M059J (cell line): ENCODE measurements around the gene RASAL3. TPM values are rescaled to one million over a fixed set of nuclear protein-coding genes. Genes with fewer than 3 reads are reported as not detected.

Experiments
- DNase-seq: peaks from one replicate; pipeline ENCODE4 v3.0.0-alpha.2; 2012; ENCODE audit warnings: low read depth
- total RNA-seq: library from RNA; depleted of rRNA; stranded (reverse); fragments of >200 nt; shearing (Covaris generic); gene quantifications from 2 replicates; pipeline ENCODE4 v1.2.3, GENCODE V29; 2014

RASAL3 gene
- total RNA-seq, 1 experiment from 2014 or later, result 0.05 TPM

DNA sequence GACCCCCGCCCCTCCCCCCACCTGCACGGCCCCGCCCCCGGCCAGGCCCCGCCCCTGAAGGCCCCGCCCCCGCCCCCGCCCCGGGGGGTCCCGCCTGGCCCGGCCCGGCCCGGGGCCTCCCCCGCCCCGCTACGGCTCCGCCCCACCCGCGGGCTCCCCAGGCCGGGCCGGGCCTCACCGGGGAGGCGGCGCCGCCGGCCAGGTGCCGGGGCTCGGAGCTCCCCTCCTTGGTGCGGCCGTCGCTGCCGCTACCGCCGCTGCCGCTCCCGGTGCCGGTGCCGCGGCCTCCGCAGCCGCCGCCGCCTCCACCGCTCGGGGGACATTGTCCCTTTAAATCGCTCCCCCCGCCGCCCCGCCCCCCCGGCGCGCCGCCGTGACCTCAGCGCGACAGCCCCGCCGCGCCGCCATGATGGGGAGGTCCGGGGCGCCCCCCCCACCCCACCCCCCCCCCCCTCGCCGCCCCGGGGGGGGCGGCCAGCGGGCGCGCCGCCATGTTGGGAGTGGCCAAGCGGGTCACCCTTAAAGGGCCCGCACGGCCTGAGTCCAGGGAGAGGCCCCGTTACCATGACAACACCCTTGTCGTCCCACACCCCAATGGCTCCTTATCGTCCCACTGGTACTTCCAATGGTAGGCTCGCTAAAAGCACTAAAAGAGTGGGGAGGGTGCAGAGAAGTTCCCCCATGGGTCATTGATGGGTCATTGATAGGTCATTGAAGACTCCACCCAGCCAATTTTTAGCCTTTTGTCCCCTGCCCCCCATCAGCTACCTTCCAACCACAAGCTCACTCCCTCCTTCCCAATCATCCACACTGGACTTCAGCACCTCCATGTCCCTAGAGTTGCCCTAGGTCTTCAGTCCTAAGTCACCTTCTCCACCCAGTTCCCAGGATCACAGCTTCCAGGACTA lies 14.5 kb downstream of the RASAL3 start, which contains the start of gene WIZ:
WIZ (minus strand) TSS at position 337 of the 908 bp plus-strand sequence. CDS start 1,649 bp downstream, outside the sequence.
- peak; percentile 70 for DNase-seq

DNA sequence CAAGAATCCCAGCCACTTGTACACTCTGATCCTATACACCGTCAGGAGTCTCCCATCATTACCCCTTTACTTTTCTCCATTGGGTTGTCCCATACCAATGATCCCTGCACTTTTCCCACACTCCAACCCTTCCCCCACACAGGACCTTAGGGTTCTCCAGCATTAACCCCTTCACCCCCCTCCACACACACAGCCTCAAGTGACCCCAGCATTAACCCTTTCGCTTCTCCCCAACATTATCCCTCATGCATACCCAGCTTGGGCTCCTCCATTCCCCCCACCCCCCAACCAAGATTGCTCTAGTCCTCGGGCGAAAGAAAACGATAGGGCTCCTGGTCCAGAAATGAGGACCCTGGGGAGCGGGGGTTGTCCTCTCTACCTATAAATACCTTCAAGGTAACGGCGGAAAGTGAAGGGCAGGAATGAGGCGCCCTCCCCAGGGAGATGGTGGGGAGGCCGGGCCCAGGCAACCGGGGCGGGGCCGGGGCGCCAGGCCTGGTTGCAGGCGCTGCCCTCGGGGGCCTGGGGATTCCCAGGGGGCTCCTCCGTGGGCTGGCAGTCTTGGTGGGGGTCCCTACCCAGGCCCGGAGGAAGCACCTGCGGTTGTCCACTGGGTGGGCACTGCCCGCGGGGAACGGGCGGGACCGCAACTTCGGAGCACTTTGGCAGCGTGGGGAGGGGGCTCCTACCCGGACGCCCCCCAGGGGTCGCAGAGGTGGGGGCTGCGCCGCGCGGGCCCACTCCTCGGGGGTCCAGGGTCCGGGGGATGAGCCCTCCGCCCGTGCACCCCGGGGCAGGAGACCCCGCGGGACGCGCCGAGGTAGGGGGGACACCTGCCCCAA lies 15.3 kb downstream of the RASAL3 start:
- DNase-seq, result peak; percentile 40

DNA sequence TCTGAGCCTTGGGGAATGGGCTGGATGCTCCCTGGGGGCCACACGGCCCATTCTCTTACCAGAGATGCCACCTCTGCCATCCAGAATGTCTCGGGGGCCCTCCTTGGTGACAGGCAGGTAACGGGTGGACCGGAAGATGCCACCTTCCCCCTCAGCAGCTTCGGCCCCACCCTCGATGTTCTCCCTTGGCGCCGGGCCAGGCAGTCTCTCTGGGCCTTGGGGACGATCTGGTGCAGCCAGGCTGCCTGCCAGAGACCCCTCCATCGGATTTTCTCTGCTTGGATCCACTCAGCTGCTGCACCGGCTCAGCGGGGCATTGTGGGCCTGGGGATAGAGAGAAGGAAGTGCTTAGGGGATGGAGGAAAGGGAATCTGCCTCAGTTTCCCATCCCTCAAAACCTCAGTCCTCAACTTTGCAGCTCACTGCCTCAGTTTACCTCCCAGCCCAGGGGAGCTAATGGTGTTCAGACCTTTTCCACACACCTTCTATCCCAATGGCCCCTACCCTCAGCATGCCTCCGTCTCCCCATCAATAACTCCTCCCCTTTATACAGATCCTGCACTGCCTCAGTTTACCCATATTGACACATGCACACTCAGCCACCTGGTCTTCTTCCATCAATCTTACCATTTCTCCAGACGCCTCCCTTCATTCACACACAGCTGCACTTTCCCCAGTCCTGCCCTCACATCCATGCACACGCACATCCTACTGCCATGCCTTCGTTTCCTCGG lies 16.1 kb downstream of the RASAL3 start:
- DNase-seq, result no peak

DNA sequence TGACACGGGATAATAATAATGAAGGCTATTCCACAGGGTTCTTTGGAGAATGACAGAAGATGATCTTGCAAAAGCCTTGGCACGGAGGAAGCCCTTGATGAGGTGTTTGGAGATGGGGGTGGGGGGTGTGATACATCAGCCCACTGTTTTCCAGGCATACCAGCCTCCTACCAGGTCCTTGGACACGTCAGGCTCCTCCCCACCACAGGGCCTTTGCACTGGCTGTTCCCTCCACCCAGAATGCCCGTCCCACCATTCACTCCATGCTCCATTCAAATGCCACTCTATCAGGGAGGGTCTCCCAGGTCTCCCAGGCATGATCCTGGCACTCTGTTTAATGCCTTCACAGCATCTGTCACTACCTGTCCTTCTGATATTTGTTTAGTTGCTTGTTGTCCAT lies 17.3 kb downstream of the RASAL3 start:
- no peak for DNase-seq

DNA sequence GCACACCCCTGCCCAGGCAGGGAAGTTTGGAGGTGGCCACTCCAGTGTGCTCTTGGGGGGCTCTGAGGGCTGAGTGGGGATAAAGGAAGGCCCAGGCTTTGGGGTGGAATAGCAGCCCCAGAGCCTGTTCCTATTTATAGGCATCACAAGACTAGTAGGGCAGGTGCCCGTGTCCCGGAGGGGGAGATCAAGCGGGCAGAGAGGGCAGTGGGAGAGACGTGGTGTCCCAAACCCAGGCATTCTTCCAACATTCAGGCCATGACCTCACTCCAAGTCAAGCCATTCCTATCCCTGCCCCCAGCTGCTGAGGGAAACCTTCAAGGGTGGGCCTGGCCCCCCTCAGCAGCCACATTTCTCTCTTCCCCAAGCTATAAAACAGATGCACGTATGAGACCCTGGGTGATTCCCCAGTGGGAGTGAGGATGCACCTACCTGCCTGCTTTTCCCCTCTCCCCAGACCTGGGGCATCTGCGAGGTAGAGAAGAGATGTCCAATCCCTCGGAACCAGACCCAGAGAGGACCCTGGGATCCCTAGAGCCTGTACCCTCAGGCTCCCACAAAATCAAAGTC lies 18.5 kb downstream of the RASAL3 start:
- no peak for DNase-seq

DNA sequence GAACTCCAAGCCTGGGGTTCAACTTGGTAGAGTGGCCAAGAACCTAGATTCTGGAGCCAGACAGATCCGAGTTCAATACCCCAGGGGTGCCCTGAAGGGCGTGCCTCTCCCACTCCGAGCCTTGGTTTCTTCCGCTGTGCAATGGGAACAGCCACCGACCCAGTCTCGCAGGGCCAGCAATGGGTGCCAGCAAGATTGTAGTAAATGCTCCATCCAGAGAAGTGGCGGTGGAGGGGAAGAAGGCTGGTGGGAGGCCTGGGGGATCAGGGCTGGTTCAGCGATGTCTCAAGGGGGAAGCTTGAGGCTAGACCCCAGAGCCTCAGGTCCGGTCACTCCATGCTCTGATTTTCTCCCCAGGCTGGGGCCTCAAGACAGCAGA lies 19.1 kb downstream of the RASAL3 start:
- no peak for DNase-seq

DNA sequence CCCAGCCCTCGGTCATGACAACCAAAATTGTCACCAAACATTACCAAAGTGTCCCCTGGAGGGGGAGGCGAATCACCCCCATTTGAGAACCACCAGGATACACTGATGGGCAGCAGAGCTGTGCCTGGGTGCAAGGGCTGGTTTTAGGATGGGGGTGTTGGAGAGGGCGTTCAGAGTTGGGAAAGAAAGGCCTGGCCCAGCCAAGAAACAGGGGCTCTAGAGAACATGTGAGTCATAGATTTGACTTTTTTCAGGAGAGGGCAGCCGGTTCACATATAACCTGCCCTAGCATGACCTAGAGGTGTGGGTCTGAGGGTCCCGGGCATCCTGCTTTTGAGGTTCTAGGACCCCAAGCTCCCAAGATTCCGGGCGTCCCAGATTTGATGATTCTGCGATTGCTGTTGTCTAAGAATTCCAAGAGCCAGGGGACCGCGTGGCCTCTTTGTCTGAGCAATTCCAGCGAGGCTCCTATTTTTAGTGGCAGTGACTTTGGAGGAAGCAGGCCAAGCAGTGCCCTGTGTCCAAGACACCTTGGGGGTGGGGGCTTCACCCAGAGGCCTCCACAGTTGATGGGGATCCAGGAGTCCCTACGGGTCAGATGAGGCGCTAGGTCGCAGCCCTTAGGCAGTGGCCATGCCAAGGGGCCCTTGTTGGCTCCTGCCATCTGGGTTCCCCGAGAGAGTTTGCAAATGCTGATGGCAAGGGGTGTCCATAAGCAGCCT lies 19.7 kb downstream of the RASAL3 start:
- no peak for DNase-seq

DNA sequence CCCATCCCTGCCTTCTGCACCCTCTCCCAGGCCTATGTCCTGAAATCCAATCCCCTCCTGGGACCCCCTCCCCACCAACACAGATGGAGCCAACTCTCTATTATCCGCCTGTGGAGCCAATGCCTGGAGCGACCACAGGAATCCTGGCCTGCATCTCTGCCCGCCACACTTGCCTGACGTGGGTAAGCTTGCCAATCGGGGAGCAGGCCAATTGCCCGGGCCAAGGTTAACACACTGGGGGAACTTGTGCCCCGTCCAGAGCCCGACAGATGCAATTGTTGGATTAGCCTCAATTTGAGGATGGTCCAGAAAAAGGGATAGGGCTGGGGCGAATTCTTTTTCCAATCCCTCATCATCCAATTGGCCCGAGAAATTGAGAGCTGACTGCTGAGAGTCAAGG lies 20.5 kb downstream of the RASAL3 start:
- no peak for DNase-seq

DNA sequence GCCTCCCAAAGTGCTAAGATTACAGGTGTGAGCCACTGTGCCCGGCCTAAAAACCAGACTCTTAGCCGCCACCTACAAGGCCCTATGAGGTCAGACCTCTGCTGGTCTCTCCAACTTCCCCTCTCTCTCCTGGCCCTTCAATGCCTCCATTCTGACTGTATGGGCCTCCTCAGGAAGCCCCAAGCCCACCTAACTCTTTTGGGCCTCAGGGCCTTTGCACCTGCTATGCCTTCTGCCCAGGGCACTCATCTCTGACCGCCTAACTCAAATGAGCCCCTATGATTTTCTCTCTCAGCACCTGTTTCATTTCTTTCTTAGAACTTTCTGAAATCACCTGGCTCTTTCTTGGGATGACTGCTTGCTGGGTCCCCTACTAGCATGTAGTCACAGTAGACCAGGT lies 21.0 kb downstream of the RASAL3 start:
- no peak for DNase-seq

DNA sequence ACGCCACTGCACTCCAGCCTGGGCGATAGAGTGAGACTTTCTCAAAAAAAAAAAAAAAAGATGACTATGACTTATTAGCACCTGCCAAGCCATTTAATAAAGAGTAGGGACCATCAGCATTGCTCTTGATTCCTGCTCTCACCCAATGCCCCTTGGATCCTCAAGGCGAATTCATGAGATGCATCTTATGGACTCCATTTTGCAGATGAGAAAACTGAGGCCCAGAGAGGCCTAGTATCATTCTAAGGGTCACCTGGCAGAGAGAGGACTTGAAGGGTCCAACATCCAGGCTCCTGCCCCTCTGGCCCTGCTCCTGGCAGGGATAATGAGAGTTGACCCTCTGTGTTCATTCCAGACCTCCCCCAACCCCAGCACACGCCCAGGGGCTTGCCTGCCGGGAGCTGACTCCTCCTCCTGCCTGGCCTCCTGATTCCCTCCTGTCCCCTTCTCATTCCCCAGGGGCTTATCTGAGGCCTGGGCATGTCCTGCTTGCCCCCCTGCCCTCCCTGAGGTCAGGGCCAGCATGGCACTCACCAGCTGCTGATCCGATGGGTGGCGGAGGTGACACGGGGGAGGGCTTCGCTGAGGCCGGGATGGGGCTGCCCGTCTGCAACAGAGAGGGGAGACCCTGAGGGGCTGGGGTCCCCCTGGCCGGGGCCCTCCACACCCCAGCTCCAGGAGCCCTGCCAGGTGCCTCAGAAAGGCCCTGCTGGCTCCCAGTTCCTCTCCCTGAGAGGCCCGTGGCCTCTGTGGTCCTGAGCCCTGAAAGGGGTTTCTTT lies 22.0 kb downstream of the RASAL3 start:
- no peak for DNase-seq

DNA sequence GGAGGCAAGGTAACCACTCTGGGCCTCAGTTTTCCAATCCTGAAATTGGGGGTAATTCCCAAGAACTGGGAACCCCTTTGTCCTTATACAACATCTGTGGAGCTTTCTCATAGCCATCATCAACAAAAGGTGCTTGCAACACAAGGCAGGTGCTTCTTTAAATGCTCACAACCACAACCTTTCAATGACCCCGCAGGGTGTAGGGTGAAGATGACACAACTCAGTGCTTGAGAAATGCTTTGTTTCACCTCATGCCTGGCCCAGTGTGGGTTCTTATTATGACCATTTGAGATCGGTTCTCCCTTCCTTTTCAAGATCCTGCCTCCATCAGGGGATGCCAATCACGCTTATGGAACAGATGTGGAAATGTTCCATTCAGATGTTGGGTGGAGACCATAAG lies 23.0 kb downstream of the RASAL3 start:
- no peak for DNase-seq

DNA sequence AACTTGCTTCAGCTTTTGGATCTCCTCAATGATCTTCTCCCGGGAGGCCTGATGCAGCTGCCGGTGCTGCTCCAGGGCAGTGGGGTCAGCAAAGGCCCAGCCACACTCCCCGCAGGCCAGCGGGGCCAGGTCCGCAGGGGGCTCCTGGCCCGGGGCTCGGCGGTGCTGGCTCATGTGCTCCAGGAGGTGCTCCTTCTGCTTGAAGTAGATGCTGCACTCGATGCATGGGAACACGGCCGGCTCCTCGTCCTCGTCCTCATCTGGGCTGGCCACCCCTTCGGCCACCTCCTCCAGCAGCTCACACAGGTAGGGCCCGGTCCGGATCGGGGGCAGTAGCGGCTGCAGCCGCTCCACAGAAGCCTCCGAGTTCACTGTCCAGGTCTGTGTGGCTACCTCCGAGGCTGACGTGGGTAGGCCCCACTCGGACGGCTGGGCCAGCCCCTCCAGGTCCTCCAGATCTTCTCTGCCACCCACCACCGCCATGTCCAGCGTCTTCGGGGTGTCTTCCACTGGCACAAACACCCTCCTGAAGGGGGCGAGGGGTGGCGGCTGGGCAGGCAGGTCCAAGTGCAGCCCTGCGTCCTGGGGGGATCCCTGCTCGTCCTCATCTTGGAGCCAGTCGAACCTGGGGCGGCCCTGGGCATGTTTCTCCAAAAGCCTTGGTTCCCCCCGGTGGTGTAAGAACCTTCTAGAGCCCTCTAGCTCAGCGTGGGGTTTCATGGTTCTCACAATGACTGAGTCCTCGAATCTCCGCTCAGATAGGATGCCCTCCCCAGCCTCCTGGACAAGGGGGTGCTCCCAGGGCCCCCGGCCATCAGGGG lies 24.3 kb downstream of the RASAL3 start:
- DNase-seq, result no peak

DNA sequence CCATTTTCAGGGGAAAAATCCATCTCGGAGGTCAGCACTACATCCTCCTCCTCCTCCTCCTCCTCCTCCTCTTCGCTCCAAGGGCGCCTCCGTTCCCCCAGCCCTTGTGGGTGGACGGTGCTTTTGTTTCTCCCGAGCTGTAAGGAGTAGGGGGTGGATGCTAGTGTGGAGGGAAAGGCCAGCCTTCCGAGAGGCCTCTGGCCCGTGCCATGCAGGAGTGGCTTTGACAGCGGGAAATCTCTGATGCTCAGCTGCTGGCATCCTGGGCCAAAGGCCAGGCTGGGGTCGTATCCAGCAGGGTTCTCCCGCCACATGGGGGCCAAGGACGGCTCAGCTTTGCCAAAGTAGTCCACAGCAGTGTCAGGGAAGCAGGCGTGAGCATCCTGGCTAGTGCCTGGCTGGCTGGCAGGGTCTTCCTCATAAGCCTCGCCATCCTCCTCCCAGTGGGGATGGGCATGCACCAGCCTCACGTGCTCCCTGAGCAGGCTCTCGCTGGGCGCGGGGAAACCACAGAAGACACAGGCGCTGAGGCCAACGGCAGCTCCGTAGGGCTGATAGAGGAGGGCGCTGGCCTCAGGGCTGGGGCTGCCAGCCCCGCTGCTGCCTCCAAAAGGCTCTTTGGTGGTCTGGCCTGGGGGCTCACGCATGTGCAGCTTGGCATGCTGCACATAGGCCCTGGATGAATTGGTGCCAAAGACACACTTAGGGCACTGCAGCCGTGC lies 25.1 kb downstream of the RASAL3 start:
- no peak for DNase-seq

DNA sequence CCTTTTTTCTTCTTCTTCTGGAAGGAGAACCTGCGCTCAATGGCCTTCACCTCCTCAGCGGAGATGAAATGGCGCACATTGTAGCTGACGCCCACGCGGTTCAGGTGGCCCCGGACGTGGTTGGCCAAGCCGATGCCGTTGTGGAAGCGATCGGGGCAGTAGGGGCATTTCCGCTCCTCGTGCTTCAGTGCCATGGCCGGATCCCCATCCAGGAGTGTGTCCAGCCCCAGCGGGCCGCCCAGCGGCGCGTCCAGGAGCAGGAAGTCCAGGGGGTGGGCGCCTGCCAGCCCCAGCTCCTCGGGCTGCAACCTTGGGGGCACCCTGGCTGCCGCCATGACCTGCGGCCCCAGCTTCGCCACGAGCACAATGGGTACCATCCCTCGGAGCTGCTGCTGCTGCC lies 25.8 kb downstream of the RASAL3 start:
- DNase-seq, result no peak

DNA sequence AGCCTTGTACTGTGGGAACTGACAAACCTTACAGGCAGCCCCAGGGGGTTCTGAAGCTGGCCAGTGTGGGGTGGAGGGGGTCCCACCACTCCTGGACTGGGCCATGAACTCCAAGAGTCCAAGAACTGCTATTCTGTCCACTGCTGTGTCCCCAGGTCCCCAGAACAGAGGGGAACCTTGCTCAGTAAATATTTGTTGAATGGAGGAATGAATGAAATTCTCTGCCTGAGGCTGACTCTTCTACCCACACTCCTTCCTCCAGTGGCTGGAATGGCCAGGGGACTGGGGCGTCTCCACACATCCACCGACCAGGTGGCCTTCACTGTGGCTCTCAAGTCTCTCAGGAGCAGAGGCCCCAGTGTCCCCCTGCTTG lies 26.2 kb downstream of the RASAL3 start:
- no peak for DNase-seq

DNA sequence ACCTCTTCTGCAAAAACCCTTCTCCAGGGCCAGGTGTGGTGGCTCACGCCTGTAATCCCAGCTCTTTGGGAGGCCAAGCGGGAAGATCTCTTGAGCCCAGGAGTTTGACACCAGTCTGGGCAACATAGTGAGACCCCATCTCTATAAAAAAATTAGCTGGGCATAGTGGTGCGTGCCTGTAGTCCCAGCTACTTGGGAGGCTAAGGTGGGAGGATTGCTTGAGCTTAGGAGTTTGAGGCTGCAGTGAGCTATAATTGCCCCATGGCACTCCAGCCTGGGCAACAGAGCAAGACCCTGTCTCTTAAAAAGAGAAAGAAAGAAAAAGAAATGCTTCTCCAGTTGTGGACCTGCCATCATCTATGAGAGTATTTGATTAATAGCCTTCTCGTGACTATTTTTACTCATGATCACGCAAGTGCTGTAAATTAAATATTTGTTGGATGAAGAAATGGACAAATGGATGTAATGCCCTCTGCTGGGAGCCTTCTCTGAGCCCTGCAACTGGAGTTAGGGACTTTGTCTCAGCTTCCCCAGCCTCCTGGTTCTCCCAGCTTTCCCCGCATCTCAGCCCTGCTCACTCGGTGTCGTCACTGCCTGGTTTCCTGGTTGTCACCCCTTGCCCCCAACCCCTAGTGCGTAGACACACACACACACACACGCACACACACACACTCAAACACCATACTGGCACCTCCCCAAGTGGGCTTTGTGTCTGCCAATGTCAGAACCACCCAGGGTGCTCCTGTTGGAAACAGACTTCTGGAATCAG lies 26.8 kb downstream of the RASAL3 start:
- DNase-seq, result peak; percentile 27

DNA sequence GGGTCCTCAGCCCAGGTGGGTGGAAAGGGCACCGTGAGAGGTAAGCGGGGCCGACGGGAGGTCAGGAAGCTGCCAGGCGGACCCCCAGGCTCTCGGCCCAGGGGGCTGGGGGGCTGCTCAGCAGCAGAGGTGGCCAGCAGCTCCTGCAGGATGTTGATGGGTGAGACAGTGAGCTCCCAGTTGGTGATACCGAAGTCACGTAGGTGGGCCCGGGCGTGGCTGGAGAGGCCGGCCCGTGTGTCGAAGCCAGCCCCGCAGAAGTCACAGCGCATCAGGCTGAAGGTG lies 27.6 kb downstream of the RASAL3 start:
- no peak for DNase-seq
